Forelimb muscle (tissue), 1 donor: ENCODE data around the gene HLF. TPM values are rescaled to one million over a fixed set of nuclear protein-coding genes. Genes with fewer than 3 reads are reported as not detected.

ENCODE experiments used
- DNase-seq: peaks from one replicate; pipeline ENCODE4 v3.0.0-alpha.2; 2013; ENCODE audit warnings: low read depth
- polyA plus RNA-seq: library from polyadenylated mRNA; unstranded; fragments of 120-200 nt; gene quantifications from one replicate; pipeline ENCODE4 v1.2.1, GENCODE V29; 2013; ENCODE audit not compliant: insufficient read length

Gene HLF
- polyA plus RNA-seq, 1 donor = 4.9 TPM

DNA sequence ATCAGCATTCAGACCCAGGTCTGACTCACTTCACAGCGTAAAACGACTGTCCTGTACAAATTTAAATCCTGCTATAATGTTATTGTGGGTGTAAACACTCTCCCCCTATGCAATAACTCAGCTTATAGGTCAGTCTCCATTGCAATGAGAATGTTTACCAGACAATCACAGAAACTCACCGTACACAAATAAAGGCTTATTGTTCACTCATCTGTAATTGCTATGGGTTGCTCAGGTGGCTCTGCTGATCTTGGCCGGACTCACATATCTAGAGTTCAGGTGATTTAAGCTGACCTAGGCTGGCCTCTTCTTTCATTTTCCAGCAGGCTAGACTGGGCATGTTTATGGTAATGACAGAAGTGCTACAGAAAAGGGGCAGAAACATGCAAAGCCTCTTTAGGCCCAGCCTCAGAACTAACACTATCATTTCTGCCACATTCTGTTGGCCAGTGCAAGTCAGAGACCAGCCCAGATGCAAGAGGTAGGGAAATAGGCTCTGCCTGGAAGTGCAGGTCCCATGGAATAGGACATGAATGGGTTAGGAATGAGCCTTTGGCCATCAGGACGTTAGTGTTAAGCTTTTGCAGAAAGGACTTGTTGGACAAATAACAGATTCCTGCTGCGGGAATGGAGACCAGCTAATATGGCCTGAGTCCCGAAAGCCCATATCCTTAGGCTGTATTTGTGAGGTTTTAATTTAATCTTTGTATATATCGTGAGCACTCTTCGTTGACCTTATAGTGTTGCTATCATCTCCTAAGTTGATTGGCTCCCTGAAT is 44.0 kb downstream of the HLF start:
- DNase-seq = no peak

GRCh38 chr17:55311767-55312375 is 47.1 kb downstream of the HLF start:
- no peak for DNase-seq

GRCh38 chr17:55312852-55313251 is 48.1 kb downstream of the HLF start:
- DNase-seq = no peak

DNA sequence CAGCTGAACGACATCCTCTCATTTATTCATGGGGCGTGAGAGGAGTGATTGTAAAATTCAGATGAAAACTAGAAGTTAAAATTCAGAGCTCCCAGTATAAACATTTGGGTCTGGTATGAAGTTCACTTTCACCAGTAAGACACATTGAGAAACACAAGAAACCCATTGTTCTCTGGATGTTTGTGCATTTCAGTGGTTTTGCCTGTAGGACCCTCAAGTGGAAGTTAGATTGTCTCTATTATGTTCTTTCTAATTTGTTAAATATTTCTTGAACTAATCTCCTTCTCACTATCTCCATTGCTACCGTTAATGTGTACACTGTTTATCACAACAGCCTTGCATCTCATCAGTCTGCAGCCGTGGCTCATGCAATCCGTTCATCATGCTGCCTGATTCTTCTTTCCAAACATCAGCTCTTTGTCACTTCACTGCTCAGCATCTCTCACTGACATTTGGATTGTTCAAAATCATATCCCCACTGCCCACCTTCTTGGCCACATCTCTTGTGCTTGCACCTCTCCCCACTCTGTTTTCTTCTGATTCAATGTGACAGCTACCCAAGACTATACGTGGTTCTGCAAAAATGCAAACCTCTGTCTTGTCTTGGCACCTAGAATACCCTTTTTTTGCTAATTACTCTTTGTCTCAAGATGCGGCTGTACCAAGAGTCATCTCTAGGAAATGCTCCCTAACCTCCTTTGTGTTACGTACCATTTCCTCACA is 49.5 kb downstream of the HLF start:
- no peak for DNase-seq

DNA sequence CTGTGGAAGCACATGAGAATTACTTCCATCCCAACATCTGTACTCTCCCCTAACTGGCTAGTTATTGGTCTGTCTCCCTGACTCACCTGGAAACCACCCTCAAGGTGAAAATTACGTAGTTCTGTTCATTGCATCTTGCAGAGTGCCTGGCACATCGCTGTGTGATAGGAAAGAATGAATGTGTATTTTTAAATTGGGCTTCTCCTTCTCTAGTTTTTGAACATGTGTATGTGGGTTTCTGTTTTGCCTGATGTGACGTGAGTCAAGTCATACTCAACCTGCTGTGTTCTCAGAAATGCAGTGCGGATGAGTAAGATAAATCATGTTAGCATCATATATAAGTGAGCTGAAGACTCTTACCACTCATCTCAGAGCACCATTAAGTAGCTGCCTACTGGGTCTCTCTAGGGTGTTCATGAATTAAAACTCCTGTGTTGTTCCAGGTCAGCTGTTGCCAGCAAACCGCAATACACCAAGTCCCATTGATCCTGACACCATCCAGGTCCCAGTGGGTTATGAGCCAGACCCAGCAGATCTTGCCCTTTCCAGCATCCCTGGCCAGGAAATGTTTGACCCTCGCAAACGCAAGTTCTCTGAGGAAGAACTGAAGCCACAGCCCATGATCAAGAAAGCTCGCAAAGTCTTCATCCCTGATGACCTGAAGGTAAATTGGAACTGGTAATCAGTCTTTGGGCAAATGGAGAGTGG is 50.2 kb downstream of the HLF start:
- DNase-seq = no peak

- no peak for DNase-seq
Observed at GRCh38 chr17:55316499-55316898, 51.7 kb downstream of the HLF start.

DNA sequence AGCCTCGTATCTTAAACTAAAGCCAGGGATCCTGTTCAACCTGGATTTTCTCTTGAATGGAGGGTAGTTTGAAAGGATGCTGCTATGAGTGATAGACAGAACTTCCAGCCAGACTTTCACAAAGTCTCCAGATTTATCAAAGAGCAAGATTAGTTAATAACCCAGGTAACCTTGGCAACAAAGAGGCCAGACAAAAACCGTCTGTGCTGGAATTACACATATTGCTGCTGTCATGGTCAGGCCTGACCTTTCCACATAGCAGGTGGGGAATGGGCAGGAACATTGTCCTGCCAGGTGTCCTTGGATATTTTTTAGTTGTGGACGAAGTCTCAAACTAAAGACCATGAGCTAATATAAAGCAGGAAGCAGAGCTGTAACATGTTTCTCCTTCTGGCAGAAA is 52.5 kb downstream of the HLF start:
- no peak for DNase-seq

- DNase-seq = no peak
Observed at GRCh38 chr17:55318081-55318480, 53.3 kb downstream of the HLF start.

DNA sequence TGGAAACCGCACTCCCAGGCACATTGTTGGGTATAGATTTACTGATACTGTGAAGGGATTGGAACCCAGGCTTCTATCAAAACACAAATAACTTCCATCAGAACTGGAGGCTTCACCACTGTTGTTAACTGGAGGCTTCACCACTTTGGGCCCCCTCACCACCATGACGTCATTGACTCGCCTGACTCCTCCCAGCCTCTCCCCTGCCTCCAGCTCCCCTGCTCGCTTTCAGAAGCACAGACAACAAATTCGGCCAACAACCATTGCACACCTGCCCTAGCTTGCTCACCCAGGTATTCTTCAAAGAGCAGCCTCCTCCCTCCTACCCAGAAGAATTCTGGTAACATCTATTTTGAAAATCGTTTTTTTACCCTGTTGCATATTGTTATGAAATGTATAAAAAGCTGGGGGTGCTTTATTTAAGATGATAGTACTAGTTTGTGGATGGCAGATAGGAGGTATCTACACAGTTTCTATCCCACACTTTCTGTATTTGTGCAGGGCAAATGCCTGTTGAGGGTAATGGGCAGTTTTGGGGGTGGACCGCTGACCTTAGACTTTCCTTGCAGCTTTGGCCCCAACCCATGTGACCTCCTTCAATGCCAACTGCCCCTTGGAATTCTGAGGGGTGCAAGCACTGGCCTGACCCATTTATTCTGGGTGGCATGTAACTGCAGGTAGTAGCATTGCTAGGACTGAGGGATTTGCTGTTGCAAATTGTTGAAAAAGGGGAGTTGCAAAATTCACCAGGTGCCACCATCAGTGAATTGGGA is 54.1 kb downstream of the HLF start:
- no peak for DNase-seq

- DNase-seq = no peak
Observed at GRCh38 chr17:55319933-55320593, 55.3 kb downstream of the HLF start.

GRCh38 chr17:55320594-55321426 is 56.0 kb downstream of the HLF start:
- no peak for DNase-seq

GRCh38 chr17:55321427-55322060 is 56.8 kb downstream of the HLF start:
- no peak for DNase-seq

DNA sequence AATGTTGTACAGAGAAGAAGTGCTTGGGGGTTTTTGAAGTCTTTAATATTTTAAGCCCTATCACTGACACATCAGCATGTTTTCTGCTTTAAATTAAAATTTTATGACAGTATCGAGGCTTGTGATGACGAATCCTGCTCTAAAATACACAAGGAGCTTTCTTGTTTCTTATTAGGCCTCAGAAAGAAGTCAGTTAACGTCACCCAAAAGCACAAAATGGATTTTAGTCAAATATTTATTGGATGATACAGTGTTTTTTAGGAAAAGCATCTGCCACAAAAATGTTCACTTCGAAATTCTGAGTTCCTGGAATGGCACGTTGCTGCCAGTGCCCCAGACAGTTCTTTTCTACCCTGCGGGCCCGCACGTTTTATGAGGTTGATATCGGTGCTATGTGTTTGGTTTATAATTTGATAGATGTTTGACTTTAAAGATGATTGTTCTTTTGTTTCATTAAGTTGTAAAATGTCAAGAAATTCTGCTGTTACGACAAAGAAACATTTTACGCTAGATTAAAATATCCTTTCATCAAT is 57.8 kb downstream of the HLF start:
- no peak for DNase-seq

DNA sequence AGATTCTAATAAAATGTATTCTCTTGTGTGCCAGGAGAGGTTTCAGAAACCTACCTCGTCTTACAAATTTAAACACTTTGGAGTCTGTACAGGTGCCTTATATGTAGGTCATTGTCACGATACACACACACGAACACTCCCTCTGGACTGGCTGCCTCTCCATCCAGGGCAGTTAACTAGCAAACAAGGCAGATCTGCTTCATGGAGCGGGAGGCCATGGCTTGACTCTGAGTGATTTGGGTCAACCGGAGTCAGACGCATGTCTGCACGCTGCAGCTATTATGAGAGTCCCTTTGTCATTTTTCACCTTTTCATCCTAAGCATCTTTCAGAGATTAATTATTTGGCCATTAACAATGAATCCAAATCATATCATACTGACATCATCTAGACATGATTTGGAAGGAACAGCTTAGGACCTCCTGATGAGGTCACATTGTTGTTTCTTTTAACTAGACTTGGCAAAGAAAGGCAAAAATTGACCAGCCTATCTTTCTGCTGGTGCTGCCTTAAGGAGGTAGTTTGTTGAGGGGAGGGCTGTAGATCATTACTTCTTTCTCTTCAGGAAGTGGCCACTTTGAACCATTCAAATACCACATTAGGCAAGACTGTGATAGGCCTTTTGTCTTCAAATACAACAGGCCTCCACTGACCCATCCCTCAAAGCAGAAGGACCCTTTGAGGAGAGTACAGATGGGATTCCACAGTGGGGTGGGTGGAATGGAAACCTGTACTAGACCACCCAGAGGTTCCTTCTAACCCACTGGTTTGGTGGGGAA is 58.9 kb downstream of the HLF start:
- DNase-seq = no peak

GRCh38 chr17:55324296-55324978 is 59.7 kb downstream of the HLF start:
- DNase-seq = no peak

DNA sequence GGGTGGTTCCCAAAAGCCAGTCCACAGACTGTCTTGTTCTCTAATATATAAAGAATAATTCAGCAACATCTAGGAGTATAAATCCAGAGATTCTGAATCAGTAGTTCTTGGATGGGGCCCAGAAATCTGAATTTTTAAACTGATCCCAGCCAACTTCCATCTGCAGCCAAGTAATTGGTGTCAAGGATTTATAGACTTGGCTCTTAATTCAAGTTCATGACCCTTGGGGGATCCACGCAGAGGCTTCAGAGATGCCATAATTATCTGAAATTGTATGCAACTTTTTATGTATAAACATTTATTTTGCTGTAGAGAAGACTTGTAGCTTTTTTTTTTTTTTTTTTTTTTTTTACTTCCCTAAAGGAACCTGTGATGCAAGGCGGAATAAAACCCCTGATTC is 60.6 kb downstream of the HLF start:
- DNase-seq = no peak

- no peak for DNase-seq
Observed at GRCh38 chr17:55326030-55326429, 61.3 kb downstream of the HLF start.
